CD4-positive, alpha-beta T cell treated with Interleukin-17A for 4 hours (primary cell): ENCODE measurements around the gene FDXR.
A peak's percentile ranks its signal among the peaks of the same experiment; 100 is the strongest.

Experiments
- DNase-seq: peaks from one replicate; pipeline ENCODE4 v3.0.0-alpha.2; 2020; ENCODE audit warnings: mixed read lengths

Gene FDXR

DNA sequence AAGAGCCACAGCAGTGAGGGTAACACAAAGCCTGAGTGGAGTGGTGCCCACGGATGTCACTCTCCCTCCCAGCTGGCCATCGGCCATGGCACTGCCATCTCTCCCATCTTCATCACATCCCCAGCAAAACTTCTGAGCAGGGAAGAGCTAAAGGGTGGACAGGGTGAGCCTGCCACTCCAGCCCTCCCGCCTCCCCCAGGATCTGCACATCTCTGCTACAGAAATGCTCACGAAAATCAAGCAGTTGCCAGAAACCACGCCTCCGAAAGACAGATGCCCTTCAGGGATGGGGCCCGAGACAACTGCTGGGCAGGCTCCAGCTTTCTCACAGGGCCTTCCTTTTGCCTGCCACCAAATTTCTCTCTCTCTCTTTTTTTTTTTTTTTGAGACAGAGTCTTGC lies 16.7 kb downstream of the FDXR start:
- DNase-seq = no peak

DNA sequence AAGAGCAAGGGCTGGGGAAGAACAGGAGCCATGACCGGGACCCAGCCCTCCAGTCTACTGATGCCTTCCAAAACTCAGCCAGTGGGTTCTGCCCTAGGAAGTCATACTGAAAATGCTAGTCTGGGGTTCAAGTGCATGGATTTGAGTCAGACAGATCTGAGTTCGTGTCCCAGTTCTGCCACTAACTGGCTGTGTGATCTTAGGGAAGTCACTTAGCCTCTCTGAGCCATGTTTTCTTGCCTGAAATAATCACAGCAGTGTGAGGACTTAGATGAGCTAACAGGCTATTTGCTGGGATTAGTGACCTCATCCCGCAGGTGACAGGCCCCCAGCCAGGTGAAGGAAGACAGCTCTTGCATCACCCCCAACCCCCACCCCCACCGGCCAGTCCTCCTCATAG lies 17.5 kb downstream of the FDXR start:
- DNase-seq = no peak

DNA sequence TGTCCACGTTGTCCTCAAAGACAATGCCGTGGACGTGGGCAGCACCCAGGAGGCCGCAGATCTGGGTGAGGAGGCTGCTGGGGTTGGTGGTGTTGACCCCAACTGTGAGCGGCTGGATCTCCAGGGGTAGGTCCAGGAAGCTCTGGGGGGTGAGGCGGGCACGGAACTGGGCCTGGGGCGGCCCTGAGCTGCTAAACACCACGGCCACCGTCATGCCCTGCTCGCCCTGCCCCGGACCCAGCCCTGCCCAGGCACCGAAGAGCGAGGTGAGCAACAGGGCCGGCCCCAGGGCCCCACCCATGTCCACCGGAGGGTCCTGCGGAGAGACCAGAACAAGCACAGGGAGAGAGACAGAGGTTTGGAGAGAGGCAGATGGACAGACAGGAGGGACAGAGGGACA lies 18.0 kb downstream of the FDXR start:
- DNase-seq = no peak

DNA sequence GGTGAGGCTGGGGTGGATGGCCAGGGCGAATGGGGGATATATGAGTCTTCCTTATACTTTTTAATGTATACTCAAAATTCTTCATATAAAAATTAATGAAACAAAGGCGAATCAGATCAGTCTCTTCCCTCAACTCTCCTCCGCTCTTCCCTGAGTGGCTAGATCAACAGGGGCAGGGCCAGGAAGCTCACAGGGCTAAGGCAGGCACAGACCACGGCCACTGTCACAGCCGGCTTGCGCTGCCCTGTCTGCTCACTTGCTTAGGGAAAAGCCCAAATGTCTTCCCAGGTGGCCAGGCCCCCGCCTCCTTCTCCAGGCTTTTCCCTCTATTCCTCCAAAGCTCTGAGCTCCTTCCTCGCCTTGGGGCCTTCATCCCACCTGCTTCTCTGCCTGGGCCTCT lies 19.1 kb downstream of the FDXR start:
- no peak for DNase-seq

DNA sequence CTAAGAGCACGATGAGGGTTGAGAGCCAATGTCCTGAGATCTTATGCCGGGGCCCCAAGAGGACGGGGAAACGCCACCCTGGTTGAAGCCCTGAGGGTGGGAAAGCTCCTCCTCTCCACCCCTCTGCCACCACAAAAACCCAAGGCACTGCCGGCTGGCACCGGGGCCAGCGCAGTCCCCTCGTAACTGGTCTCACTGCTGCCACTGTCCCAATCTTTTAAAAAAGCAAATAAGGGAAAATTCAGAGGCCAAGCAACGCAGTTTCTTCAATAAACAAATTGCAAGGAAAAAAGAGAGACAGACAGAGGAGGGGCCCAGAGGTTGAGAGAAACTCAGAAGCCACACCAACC lies 19.8 kb downstream of the FDXR start:
- no peak for DNase-seq

DNA sequence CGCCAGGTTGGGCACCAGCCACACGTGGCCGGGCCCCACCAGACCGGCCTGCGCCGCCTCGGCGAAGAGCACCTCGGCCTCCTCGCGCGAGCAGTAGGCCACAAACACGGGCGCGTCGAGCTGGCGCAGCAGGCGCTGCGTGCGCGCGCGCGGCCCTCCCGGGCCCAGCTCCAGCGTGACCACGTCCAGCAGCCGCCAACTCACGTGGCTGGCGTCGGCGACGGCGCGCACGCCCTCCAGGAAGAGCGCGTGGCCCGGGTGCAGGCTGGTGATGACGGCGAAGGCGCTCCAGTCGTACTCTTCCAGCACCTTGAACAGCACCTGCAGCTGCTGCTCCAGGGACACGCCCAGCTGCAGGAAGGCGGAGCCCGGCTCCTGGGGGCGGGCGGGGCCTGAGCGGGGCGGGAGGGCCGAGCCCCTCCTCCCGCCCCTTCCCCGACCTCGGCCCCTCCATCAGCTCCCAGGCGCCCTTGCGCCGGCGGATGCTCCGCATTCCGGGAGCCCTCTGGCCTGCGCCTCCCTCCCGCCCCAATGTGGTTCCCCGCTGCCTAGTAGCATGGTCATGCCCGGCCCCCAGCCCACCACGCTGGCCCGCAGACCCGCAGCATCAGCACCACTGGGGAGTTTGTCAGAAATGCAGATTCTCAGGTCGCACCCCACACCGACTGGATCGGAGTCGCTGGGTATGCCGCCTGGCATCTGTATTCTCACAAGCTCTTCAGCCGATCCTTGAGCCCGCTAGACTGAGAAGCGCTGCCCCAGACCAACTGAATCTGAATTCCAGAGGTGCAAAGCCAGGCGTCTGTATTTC lies 20.4 kb downstream of the FDXR start:
- DNase-seq = peak; percentile 81

DNA sequence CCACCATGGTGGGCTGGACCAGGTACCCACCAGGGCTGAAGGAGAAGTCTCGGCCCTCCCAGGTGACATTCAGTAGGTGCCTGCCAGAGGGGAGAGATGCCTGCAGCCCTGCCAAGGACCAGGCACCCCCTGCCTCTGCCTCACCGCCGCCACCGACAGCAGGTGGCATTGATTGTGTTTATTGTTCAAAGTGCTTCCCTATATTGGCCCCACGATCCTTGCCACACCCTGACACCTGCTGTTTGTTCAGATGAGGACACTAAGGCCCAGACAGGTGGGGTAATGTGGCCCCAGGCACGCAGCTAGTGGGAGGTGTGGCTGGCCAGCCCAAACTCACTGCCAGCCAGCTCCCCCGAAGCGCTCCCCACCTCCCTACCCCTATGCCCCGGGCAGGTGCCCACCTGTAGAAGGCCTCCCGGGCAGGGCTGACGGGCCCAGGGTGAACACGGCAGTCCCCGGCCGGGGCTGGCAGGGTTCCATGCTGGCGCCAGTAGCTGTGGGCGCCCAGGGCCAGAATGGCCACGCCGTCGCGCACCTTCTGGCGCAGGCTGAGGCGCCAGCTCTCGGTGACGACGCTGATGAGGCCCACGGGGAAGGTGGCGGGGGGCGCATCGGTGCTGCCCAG lies 21.1 kb downstream of the FDXR start:
- no peak for DNase-seq

DNA sequence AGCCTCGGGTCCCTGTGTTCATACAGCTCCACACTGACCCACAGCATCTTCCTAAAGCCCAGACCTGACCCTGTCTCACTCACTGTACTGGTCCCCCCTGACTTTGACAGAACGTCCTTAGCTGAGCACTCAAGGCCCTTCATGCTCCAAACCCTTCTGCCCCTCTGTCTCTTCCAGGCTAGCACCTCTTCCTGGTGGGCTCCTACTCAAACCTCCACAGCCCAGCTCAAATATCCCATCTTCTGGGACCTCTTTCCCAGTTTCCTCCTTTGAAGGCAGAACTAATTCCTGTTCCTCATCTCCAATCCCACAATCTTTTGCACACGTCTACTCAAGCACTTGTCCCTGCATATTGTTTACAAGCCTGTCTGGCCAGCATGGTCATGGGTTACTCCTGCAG lies 21.9 kb downstream of the FDXR start:
- no peak for DNase-seq

DNA sequence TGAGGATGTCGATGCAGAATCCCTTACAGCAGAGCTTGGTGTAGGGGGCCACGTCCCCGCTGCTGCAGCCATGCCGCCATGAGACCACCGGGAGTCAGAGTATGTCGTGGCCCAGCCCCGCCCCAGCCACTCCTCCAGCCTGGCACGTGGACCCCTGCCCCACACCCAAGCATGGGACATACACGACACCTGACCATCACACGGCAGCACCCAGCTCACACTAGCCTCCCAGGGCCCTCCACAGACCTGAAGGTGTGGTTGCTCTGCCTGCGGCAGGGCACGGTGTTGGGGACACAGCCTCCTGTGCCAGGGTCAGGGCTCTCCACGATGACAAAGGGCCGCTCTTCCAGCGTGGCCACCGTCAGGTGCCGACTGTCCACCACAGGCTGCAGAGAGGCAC lies 22.5 kb downstream of the FDXR start:
- DNase-seq = no peak

DNA sequence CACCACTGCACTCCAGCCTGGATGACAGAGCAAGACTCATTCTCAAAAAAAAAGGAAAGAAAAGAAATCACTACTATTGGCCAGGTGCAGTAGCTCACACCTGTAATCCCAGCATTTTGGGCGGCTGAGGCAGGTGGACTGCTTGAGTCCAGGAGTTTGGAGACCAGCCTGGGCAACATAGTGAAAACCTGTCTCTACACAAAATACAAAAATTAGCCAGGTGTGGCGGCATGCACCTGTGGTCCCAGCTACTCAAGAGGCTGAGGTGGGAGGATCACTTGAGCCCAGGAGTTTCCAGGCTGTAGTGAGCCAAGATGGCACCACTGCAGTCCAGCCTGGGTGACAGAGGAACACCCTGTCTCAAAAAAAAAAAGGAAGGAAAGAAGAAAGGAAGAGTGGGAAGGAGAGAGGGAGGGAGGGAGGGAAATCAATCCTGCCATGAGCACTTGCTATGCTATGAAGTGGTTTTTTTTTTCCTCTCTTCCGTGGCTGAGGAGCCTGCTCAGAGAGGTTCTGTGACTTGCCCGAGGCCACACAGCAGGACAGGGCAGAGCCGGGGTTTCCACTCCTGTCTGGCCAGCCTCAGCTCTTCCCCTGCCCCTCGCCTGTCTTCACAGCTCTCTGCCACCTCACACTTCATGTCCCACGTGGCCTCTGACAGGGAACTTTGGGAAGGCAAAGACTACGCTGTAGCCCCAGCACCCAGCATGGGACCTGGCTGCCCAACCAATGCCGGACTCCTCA lies 24.0 kb downstream of the FDXR start:
- DNase-seq = no peak

DNA sequence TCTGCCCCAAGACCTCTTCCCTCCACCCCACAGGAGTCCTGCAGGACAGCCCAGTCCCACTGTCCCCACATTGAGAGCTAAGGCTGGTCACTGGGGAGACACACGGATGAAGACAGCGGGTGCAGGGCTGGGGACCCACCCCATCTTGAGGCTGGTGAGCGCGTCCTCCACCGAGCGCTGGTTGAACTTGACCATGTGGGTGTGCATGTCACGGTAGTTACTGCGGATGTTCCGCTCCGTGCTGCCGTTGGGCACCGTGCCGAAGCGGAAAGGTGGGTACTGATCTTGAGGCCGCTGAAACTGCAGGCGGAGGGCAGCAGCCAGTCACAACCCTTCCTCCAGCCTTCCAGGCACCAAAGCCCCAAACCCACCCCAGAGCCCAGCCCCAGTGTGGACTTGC lies 26.2 kb downstream of the FDXR start:
- DNase-seq = no peak

DNA sequence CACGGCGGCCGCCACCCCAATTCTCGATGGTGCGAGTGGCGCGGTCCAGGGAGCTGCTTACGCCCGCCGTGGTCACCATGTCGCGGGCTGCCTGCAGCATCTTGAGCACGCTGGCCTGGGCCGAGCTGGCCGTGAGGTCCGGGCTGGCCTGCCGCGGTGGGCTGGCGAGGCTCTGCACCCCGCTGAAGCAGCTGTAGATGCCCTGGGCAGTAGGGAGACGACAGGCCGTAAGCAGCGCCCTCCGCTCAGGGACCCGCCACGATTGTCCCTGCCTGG lies 29.5 kb downstream of the FDXR start:
- DNase-seq = no peak

DNA sequence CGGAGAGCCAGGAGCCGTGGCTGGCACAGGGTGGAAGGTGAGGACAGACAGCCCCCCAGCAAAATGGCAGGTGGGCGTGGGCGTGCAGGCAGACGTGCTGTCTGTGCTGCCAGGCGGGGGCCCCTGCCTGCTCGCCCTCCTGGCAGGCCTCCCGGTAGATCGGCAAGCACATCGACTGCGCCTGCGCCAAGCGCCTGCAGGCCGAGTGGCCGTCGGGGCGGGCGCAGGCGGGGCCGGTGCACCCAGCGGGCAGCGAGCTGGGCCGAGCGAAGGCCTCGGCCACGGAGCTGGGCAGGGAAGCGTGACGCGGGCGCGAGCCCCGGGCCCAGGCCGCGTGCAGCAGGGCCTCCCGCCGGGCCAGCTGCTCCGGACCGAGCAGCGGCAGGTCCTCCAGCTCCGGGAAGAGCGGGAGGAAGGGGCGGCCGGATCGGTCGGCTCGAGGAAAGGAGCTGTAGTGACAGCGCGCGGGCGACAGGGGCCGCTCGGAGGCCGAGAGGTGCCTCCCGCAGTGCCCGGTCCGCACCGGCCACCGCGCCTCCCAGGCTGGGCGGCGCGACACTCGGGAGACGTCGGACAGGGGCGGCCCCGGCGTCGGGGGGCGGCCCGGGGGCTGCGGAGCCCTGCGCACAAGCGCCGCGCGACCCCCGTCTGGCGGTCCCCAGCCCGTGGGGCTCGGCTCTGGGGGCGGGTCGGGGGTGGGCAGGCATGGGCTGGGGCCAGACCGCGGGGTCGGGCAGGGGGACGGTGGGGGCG lies 30.0 kb downstream of the FDXR start:
- peak; percentile 34 for DNase-seq

DNA sequence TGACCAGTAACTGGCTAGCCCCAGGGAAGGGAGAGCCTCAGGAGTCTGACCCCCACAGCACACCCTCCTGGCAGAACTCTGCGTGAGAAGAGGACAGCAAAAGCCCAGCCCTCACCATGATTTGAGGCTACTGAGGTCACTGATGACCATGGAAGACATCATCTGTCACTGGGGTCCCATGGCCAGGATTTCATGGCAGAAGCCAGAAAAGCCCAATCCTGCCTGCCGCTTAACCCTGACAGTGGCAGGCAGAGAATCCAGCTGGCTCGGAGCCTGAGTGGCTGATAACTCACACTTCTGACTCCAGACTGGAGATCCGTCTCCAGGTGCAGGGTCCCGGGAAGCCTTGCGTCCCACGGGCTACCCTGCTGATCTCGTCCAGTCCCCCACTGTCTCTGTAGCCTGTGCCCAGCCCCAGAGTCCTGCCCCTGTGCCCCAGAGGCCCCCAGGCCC lies 30.6 kb downstream of the FDXR start:
- DNase-seq = no peak

DNA sequence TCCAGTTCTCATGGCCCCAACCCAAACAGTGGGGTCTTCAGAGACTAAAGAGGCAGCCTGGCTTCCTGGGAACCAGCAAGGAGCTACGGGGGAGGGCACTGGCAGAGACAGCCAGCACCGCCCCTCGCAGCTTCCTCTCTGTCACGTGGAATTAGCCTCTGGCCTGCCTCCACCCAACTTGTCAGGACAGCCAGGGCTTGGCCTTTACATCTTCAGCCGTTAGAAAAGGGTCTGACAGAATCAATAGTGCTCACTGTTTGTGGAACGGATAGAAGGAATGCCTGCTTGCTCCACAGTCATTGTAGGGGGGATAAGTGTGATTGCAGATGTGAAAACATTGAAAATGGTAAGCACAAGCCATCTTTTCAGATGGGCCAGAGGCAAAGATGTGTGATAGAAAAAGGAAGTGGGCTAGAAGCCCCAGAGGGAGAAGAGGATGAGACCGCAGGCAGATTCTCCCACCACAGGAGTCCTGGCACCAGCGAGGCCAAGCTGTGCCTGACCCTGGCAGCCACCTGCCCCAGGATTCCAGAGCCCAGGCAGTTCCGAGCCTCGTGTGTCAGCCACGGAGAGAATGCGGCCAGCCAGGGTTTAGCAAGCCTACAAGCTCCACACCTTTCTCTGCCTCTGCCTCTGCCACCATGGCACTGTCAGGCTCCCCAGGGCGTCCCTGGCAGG lies 31.7 kb downstream of the FDXR start:
- no peak for DNase-seq

DNA sequence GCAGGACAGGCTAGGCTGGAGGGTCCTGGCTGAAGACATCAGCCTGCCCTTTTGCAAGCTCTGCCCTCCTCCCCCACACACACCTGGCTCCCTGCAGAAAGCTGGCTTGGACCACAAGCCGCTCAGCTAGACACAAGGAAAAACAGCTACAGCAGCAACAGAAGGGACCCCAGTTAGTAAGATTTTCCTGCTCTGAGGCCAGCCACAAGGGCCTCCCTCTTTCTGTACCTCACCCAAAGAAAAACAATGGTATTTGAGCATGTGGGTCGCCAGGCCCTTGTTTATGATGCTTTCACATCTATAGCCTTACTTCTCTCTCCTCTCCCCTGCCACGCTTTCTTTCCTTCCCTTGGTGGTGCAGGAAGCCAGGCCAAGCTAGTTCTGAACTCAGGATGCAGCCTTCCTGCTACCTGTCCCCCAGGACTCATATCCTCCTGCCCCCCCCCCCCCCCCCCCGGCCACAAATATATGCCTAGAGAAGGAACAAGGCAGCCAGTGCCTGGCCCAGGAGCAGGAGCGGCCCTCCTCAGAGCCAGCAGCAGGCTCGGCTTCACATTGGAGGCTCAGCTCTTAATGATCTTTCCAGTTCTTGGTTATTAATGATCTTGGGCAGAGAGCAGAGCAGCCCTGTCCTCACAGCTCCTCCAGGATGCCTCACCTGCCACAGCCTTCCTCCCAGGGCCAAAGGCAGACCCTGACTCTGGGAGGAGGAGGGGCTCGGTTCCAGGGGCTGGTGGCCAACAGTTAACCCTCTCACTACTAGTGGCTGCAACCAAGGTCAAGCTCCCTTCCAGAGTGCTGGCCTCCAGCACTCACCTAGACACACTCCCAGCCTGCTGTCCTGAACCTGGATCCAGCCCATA lies 32.6 kb downstream of the FDXR start:
- no peak for DNase-seq

DNA sequence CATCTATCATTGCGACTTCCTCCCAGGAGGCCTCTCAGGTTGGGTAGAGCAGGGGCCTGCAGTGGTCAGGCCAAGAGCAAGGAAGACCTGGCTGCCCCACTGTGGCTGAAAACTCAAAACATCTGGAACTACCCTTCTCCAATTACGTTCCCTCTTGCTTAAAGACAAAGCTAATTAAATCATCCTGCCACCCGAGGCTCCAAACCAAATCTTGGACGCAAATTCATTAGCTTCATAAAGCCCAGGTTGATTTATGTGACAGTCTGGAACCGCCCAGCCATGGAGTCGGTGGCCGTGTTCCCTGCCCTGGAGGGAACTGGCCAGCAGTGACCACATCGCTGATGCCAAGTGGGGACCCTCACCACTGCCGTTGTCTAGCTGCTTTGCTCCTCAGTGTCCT lies 34.5 kb downstream of the FDXR start:
- DNase-seq = no peak

DNA sequence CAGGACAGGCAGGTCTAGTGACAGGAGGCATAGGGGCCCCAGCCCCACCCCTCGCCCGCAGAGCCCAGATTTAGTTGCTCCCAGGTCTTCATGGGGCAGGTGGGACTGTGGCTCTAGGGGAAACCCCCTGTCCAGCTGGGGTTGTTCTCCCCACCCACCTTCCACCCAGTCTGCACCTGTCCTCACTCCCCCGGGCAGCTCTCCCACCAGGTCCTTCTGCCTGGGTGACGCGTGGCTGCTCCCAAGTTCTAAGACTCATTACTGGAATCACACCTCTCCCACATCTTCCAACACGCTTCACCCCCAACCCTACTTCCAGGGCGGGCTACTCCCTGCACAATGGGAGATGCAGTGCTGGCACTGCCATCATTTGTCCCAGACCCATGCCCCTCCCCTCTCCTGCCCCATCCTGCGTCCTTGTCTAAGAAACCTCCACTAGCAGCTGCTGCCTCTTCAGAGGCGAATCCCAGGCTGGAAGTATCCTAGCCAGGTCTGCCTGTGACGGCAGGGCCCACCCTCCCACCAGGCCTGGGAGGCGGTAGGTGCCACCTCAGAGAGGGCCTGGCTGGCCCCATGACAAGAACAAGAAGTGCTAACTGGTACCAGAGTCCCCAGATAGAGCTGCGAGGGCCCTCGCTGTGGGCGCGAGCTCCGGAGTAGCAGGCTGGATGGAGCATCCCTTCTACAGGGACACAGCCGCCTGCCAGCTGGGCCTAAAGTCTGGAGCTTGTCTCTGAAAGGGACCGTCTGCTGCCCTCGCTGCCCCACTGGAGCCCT lies 35.9 kb downstream of the FDXR start:
- DNase-seq = no peak

DNA sequence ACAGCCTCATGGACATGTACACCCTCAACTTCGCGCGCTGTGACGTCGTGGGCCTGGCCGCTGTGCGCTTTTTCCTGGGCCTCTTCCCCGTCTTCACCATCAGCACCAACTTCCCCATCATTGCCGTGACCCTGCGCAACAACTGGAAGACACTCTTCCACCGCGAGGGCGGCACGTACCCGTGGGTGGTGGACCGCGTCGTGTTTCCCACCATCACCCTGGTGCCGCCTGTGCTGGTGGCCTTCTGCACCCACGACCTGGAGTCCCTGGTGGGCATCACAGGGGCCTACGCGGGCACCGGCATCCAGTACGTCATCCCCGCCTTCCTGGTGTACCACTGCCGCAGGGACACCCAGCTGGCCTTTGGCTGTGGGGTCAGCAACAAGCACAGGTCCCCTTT lies 36.6 kb downstream of the FDXR start:
- DNase-seq = no peak

DNA sequence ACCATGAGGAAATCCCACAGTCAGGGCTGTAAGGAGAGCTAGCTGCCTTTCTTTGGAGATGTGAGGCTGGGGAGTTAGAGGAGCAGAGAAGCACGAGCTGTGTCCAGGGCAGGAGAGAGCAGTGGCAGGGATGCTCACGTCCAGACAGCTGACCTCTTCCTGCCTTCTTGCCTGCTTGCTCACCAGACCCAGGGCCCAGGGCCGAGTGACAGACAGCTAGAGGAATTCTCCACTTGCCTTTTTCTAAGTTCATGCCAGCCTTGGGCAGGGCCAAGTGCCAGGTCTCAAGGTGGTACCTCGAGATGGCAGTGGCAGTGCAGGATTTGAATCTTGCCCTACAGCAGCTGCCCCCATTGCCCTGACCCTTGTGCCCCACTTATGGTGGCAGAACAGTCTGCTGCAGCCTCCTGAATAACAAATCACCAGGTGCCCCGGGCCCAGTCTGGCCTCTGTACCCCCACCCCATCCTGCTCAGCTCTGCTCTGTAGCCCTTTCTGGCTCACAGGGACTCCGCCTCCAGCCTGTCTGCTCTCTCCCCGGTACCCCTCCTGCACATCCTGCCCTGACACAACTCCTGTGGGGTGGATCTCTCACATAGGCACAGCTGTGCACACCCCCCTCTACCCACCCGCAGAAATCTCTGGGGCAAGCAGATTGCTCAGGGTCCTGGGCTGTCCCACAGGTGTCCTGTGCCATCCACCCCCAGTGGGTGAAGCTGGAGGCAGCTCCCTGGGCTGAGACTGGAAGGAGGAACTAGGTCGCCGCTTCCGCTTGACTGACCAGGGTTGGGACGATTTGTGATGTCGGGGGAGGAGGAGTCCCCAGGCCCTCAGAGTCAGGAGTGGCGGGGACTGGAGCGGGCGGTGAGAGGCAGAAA lies 39.1 kb downstream of the FDXR start:
- DNase-seq = no peak
